ENCODE measurements around the gene NR3C2.
"Not testable (repeated sequence)": the region's sequence is repeated elsewhere in the genome, so short reads cannot be mapped to it uniquely, and the experiment has no call there.

The NR3C2 gene

GRCh38 chr4:148216866-148217814 lies 225.1 kb downstream of the NR3C2 start:
- DNase-seq (ENCODE audit: low read depth, low spot score), result no peak

GRCh38 chr4:148216321-148216720 lies 225.9 kb downstream of the NR3C2 start:
- DNase-seq (ENCODE audit: low read depth, low spot score), result no peak

- no peak for DNase-seq (ENCODE audit: low read depth, low spot score)
Measured at GRCh38 chr4:148215202-148215601, 227.0 kb downstream of the NR3C2 start.

- no peak for DNase-seq (ENCODE audit: low read depth, low spot score)
Measured at GRCh38 chr4:148214529-148215166, 227.6 kb downstream of the NR3C2 start.

- no peak for DNase-seq (ENCODE audit: low read depth, low spot score)
Measured at GRCh38 chr4:148211533-148211932, 230.7 kb downstream of the NR3C2 start.

- DNase-seq (ENCODE audit: low read depth, low spot score), result no peak
Measured at GRCh38 chr4:148210661-148211060, 231.6 kb downstream of the NR3C2 start.

GRCh38 chr4:148207068-148207467 lies 235.1 kb downstream of the NR3C2 start:
- DNase-seq (ENCODE audit: low read depth, low spot score), result no peak

- no peak for DNase-seq (ENCODE audit: low read depth, low spot score)
Measured at GRCh38 chr4:148205476-148205875, 236.7 kb downstream of the NR3C2 start.

- DNase-seq (ENCODE audit: low read depth, low spot score), result no peak
Measured at GRCh38 chr4:148204892-148205291, 237.3 kb downstream of the NR3C2 start.

GRCh38 chr4:148204171-148204570 lies 238.0 kb downstream of the NR3C2 start:
- DNase-seq (ENCODE audit: low read depth, low spot score), result no peak

GRCh38 chr4:148203056-148203898 lies 238.9 kb downstream of the NR3C2 start:
- no peak for DNase-seq (ENCODE audit: low read depth, low spot score)

- DNase-seq (ENCODE audit: low read depth, low spot score), result no peak
Measured at GRCh38 chr4:148200960-148201359, 241.3 kb downstream of the NR3C2 start.

GRCh38 chr4:148196164-148196563 lies 246.1 kb downstream of the NR3C2 start:
- DNase-seq (ENCODE audit: low read depth, low spot score), result no peak

- DNase-seq (ENCODE audit: low read depth, low spot score), result no peak
Measured at GRCh38 chr4:148192526-148192925, 249.7 kb downstream of the NR3C2 start.

- DNase-seq (ENCODE audit: low read depth, low spot score), result not testable (repeated sequence)
Measured at GRCh38 chr4:148187454-148188222, 254.6 kb downstream of the NR3C2 start.

GRCh38 chr4:148184922-148185321 lies 257.3 kb downstream of the NR3C2 start:
- DNase-seq (ENCODE audit: low read depth, low spot score), result no peak

GRCh38 chr4:148182230-148182911 lies 259.8 kb downstream of the NR3C2 start:
- no peak for DNase-seq (ENCODE audit: low read depth, low spot score)

GRCh38 chr4:148173397-148174017 lies 268.7 kb downstream of the NR3C2 start:
- DNase-seq (ENCODE audit: low read depth, low spot score), result no peak

GRCh38 chr4:148171596-148171995 lies 270.6 kb downstream of the NR3C2 start:
- DNase-seq (ENCODE audit: low read depth, low spot score), result no peak

All from activated CD4-positive, CD25-positive, alpha-beta regulatory T cell treated with anti-CD3 and anti-CD28 coated beads, Interleukin-2, amount 50 U/mL, for 16 hours (primary cell).